ENCODE data around the gene NCLN.
"Not testable (repeated sequence)": the region's sequence is repeated elsewhere in the genome, so short reads cannot be mapped to it uniquely, and the experiment has no call there.

NCLN gene

DNA sequence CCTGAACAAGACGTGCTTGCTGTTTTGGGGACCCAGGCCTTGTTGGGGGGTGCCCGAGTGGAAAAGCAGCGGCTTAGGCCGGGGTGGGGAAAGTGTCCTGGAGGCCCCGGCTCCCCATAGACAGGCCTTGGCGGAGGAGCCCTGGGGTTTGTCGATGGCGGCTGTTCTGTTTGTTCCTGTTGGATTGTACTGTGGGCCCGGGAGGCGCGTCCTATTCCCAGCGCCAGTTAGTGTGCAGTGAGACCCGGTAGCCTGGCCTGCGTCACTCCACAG is 11.1 kb downstream of the NCLN start:
- in situ Hi-C loops (cut with MboI; ENCODE audit: low sequenced_read_pairs), result no loop called here

DNA sequence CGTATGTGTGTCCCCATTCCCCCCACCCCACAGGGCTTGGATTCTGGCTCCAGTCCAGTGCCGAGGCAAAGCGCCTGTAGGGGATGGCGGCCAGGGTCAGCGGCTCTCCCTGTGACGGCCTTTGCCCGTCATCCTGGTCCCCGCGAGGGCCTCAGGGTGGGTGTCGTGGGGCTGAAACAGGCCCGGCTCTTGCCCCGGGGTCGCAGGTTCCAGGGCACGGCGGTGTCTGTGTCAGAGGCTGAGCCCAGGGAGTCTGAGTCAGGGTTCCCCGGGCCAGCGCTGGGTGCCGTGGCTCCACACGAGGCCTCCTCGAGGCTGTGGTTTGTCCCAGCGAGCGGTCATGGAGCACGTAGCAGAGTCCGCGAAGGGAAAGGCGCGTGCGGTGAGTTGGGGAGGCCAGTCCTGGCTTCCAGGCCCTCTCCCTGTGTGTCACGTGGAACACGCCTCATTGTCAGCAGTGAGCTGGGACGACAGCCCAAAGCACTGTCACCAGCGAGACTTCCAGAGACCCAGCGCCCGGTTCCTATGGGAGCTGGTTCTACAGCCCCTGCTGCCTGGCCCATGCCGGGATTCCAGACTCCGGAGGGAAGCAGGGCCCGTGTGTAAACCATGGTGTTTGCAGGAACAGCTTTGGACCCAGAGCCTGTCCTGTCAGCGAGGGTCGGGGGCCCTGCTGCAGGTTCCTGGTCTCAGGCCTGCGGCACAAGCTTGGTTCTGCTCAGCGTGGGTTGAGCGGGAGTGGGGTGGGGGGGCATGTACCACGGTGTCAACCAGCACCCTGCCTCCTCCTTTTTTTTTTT is 13.4 kb downstream of the NCLN start:
- in situ Hi-C loops (cut with MboI; ENCODE audit: low sequenced_read_pairs), result no loop called here

DNA sequence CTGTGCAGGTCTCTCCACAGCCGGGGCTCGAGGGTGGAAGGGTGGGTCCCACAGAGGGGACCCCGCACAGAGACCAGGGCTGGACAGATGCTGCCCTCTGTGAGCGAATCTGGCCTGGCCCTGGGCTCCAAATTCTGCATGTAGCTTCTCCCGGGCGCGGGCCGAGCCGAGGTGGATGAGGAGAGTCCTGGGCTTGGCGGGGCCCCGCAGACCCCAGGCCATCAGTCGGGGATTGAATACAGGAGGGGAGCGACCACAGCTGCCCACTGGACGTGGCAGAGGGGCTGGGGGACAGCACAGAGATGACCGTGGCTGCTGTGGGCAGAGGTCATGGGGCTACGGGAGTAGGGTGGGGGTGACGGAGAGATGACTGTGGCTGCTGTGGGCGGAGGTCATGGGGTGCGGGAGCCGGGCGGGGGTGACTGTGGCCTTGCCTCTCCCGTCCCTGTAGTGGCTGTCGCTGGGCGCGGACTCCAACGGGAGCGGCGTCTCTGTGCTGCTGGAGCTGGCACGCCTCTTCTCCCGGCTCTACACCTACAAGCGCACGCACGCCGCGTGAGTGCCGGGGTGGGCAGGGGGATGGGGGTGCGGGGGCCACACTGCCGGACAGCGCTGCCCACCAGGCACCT is 15.5 kb downstream of the NCLN start:
- in situ Hi-C loops (cut with MboI; ENCODE audit: low sequenced_read_pairs), result no loop called here

DNA sequence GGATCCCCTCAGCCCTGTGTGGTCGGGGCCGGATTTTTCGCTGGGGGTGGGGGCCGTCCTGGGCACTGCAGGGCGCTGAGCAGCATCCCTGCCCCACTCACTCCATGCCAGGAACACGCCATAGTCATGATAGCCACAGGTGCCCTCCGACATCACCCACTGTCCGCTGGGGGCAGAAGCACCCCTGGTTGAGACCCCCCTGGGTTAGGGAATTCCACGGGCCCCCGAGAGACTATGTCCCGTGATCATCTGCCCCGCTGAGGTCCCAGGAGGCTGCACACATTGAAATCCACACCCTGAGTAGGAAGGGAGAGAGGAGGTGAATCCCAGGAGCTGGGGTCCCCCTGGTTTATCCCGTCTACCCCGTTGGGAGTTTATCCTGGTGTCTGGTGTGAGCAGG is 16.2 kb downstream of the NCLN start:
- in situ Hi-C loops (cut with MboI; ENCODE audit: low sequenced_read_pairs), result no loop called here

DNA sequence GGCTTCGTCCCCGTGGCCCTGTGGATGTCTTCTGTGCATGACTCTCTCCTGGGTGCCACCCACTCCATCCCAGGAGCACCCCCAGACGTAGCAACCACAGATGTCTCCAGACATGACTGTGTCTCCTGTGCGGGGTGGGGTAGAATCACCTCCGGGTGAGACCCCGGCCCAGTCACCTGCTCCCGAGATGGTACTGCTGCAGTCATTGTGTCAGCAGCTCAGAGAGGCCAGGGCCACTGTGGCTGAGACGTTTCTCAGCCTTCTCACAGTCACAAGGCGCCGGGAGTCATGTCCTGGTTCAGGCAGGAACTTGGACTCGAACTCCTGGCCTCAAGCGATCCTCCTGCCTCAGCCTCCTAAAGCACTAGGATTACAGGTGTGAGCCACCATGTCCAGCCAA is 16.6 kb downstream of the NCLN start:
- in situ Hi-C loops (cut with MboI; ENCODE audit: low sequenced_read_pairs), result no loop called here

DNA sequence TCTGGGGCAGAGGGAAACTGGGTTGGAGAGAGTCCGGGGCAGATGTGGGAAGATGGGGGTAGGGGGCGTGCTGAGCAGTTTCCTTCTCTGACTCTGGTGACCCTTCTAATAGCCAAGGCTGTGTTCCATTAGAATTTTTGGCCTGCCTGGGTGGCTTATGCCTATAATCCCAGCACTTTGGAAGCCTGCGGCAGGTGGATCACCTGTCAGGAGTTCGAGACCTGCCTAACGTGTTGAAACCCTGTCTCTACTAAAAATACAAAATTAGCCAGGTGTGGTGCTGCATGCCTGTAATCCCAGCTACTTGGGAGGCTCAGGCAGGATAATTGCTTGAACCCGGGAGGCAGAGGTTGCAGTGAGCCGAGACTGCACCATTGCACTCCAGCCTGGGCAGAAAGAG is 17.2 kb downstream of the NCLN start:
- in situ Hi-C loops (cut with MboI; ENCODE audit: low sequenced_read_pairs), result not testable (repeated sequence)

DNA sequence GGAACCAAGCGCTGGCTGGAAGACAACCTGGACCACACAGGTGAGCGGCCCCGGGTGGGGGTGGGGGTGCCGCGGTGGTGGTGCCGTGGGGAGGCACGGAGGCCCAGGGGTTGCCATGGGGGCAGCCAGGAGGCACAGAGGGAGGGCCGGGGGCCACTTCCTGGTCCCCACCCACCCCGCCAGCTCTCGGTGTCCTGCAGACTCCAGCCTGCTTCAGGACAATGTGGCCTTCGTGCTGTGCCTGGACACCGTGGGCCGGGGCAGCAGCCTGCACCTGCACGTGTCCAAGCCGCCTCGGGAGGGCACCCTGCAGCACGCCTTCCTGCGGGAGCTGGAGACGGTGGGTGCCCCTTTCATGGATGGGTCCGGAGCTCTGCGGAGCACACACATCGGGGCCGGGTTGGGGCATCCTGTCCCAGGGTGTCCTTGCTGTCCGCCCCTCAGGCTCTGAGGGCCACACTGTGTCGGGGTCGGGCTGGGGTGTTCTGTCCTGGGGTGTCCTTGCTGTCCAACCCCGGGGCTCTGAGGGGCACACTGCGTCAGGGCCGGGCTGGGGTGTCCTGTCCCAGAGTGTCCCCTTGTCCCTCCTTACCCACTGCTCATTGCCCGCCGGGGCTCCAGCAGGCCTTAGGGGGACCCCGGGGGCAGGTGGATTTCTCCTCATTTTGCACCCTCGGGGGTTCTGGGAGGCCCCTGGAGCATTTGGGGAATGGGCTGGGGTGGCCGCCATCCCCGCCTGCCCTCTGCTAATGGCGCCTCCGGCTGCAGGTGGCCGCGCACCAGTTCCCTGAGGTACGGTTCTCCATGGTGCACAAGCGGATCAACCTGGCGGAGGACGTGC is 18.3 kb downstream of the NCLN start:
- in situ Hi-C loops (cut with MboI; ENCODE audit: low sequenced_read_pairs), result no loop called here

DNA sequence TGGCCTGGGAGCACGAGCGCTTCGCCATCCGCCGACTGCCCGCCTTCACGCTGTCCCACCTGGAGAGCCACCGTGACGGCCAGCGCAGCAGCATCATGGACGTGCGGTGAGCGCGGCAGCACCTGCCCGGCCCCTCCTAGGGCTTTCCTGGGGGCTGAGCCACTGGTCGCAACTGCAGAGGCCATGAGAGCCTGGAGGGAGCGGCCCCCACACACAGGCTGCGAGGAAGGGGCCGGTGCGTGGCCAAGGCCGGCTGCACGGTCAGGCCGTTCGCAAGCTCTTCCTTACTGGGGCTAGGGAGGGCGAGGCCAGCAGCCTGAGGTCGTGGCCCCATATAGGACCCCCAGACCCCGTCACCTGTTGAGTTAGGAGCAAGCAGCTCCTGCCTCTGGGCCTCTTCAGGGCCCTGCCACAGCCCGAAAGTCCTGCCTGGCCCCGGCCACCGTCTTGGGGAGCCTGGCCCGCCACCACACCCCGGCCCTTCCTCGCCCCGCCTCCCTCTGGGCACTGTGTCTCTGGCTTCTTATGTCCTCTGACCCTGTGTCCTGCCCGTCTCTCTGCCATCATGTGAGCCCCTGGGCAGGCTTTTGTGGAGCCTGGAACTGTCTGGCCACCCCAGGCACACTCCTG is 19.0 kb downstream of the NCLN start:
- in situ Hi-C loops (cut with MboI; ENCODE audit: low sequenced_read_pairs), result no loop called here

DNA sequence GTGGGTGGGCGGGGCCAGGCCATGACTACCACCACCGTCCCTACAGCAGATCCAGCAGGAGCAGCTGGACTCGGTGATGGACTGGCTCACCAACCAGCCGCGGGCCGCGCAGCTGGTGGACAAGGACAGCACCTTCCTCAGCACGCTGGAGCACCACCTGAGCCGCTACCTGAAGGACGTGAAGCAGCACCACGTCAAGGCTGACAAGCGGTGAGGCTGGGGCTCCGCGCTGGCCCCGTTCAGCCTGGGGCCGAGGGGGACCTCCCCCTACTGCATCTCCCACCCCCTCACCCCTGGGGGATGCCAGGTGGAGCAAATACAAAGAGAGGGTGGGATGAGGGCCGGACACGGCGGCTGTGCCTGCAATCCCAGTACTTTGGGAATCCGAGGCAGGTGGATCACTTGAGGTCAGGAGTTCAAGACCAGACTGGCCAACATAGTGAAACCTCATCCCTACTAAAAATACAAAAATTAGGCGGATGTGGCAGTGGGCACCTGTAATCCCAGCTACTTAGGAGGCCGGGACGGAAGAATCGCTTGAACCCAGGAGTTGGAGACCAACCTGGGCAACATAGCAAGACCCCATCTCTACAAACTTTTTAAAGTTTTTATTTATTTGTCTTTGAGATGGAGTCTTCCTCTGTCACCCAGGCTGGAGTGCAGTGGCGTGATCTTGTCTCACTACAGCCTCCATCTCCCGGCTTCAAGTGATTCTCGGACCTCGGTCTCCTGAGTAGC is 20.7 kb downstream of the NCLN start:
- in situ Hi-C loops (cut with MboI; ENCODE audit: low sequenced_read_pairs), result no loop called here

DNA sequence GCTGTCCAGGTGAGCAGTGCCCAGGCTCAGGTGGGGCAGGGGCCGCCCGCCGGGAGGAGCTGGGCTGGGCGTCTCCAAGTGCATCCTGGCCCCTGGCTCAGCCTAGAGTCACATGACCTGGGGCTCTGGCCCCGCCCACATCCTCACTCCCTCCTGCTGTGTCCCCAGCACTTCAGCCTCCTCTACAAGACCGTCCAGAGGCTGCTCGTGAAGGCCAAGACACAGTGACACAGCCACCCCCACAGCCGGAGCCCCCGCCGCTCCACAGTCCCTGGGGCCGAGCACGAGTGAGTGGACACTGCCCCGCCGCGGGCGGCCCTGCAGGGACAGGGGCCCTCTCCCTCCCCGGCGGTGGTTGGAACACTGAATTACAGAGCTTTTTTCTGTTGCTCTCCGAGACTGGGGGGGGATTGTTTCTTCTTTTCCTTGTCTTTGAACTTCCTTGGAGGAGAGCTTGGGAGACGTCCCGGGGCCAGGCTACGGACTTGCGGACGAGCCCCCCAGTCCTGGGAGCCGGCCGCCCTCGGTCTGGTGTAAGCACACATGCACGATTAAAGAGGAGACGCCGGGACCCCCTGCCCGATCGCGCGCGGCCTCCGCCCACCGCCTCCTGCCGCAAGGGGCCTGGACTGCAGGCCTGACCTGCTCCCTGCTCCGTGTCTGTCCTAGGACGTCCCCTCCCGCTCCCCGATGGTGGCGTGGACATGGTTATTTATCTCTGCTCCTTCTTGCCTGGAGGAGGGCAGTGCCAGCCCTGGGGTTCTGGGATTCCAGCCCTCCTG is 21.9 kb downstream of the NCLN start:
- in situ Hi-C loops (cut with MboI; ENCODE audit: low sequenced_read_pairs), result no loop called here

DNA sequence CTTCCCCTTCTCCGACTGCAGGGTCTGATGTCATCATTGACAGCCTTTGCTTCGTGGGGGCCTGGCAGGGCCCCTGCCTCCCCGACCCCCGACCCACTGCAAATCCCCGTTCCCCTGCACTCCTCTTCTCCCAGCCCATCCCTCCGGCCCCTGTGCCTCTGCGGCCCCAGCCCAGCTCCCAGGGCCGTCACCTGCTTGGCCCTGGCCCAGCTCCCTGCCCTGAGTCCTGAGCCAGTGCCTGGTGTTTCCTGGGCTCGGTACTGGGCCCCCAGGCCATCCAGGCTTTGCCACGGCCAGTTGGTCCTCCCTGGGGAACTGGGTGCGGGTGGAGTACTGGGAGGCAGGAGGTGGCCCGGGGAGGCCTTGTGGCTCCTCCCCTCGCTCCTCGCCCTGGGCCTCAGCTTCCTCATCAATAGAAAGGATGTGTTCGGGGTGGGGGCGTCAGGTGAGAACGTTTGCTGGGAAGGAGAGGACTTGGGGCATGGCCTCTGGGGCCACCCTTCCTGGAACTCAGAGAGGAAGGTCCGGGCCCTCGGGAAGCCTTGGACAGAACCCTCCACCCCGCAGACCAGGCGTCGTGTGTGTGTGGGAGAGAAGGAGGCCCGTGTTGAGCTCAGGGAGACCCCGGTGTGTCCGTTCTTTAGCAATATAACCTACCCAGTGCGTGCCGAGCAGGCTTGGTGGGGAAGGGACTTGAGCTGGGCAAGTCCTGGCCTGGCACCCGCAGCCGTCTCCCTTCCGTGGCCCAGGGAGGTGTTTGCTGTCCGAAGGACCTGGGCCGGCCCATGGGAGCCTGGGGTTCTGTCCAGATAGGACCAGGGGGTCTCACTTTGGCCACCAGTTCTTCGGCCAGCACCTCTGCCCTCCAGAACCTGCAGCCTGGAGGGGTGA is 22.8 kb downstream of the NCLN start:
- in situ Hi-C loops (cut with MboI; ENCODE audit: low sequenced_read_pairs), result no loop called here

DNA sequence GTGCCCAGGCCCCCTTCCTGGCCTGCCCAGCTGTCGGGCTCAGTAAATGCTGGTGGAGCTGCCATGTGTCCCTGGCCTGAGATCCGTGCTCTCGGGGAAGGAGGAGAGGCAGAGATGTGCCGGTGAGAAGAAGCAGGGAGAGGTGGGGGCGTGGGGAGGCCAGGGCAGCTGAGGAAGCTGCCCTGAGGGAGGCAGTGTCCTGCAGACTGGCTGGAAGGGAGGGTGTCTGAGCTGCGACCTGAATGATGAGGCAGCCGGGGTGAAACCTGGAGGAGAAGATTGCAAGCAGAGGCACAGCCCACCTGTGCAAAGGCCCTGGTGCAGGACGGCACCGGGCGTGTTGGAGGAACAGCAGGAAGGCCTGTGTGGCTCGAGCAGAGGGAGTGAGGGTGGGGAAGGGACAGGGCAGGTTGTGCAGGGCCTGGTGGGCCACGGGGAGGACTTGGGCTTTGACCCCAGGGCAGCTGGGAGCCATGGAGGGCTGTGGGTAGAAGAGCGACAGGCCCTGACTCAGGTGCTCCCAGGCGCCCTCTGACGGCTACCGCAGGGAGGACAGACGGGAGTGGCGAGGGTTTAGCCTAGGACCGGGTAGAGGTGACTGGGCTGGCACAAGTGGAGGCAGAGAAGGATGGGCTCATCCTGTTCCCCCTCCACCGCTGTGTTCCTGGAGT is 24.8 kb downstream of the NCLN start:
- in situ Hi-C loops (cut with MboI; ENCODE audit: low sequenced_read_pairs), result no loop called here

DNA sequence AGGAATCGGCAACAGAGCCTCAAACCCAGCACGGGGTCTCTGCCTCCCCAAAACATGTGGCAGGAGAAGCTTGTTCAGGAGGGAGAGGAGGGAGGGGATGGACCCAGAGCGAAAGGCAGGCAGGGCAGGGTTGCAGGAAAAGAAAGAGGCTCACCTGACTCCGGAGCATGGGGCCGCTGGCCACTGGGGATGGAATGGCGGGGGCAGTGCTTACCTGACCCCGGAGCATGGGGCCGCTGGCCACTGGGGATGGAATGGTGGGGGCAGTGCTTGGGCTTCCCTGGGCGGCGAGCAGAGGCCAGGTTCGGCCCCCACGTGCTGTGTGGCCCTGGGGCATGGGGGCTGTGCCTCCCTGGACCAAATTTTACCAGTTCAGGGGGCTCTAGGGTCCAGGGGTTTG is 25.5 kb downstream of the NCLN start:
- in situ Hi-C loops (cut with MboI; ENCODE audit: low sequenced_read_pairs), result no loop called here

DNA sequence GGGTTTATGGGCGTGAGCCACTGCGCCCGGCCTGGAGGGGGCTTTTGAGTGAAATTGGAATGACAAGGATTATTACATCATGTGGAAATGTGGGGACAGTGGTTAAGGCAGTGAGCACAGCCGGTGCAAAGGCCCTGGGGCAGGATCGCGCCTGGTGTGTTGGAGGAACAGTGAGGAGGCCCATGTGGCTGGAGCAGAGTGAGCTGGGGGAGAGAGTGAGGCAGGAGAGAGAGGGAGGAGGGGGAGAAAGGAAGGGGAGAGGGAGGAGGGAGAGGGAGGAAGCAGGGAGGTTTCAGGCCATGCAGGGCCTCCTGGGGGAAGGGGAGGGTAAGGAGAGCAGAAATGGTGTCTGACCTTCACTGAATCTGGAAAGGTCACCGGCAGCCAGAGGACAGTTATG is 27.4 kb downstream of the NCLN start:
- in situ Hi-C loops (cut with MboI; ENCODE audit: low sequenced_read_pairs), result no loop called here

DNA sequence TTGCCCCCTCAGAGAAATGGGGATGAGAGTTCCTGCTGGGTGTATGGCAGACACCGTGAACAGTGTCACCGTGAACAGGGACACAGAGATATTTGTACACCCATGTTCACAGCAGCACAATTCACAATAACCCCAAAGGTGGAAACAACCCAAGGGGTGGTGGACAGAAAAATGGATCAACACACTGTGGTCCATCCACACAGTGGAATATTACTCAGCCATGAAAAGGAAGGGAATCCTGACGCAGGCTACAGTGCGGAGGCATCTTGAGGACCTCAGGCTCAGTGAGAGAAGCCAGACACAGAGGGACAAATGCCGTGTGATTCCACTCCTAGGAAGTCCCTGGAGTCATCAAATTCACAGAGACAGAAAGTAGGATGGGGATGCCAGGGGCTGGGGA is 31.1 kb downstream of the NCLN start:
- in situ Hi-C loops (cut with MboI; ENCODE audit: low sequenced_read_pairs), result no loop called here

DNA sequence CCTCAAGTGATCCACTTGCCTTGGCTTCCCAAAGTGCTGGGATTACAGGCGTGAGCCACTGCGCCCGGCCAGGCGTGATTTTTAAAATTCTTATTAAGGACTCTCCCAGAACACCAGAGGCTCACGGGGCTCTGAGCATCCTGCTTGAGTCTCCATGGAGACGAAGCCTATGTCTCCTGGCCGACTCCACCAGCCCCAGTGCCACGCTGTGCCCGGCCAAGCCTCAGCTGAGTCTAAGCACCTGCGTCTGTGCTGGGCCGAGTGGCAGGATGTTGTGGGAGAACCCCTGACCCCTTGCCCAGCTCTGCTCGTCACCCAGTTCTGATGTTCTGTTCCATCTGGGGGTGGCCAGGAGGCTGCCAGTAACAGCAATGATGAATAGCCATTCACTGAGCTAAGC is 34.8 kb downstream of the NCLN start:
- in situ Hi-C loops (cut with MboI; ENCODE audit: low sequenced_read_pairs), result no loop called here

DNA sequence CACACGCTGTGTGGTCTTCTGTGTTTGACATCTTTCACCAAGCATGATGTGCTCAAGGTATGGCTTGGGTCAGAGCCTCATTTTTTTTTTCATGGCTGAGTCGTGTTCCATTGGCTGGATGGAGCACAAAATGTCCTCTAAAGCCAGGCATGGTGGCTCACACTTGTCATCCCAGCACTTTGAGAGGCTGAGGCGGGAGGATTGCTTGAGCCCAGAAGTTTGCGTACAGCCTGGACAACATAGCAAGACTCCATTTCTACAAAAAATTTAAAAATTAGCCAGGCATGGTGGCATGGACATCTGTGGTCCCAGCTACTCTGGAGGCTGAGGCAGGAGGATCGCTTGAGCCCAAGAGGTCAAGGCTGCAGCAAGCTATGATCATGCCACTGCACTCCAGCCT is 35.8 kb downstream of the NCLN start:
- in situ Hi-C loops (cut with MboI; ENCODE audit: low sequenced_read_pairs), result not testable (repeated sequence)

DNA sequence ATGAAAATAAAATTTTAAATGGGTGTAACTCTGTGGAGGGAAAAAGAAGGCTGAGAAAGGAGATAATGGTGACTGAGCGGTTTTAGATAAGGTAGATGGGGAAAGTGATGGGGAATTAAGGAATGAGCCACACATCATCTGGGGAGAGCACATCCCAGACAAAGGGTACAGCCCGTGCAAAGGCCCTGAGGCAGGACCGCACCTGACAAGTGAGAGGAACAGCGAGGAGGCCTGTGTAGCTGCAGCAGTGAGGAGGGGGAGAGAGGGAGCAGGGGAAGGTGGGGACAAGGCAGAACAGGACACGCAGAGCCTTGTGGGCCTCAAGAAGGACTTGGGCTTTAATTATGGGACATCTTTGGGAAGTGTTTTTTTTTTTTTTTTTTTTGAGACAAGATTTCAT is 37.0 kb downstream of the NCLN start:
- in situ Hi-C loops (cut with MboI; ENCODE audit: low sequenced_read_pairs), result no loop called here

Measured in hTERT RPE-1 (cell line).